SK-N-SH (cell line): Measurements from ENCODE around the gene AEBP2.

Experiments used
- CHD2 ChIP-seq: fragments of 150-350 bp; IDR thresholded peaks from 2 replicates; pipeline ENCODE4 v1.6.1; 2018; ENCODE audit warnings: low read length; ENCODE audit not compliant: partially characterized antibody
- CTCF ChIP-seq: fragments of 200-600 bp; sonication (generic); IDR thresholded peaks from 2 replicates; pipeline ENCODE4 v1.6.1; 2017; ENCODE audit warnings: antibody characterized with exemption, mild to moderate bottlenecking, moderate library complexity
- EP300 ChIP-seq, 2 experiments: IDR thresholded peaks; 2 replicates each; pipeline versions ENCODE4 v1.4.0 to v1.6.1; 2012; ENCODE audit warnings: borderline replicate concordance in 1 of 2, low read depth in 1 of 2, low read length in 1 of 2
- FOXM1 ChIP-seq: IDR thresholded peaks from 2 replicates; pipeline ENCODE4 v1.4.0; 2012; ENCODE audit warnings: low read depth, mild to moderate bottlenecking
- GABPA ChIP-seq: IDR thresholded peaks from 2 replicates; pipeline ENCODE4 v1.4.0; 2012; ENCODE audit warnings: low read depth, mild to moderate bottlenecking
- GATA2 ChIP-seq: sonication (generic); formaldehyde crosslinking; IDR thresholded peaks from 2 replicates; pipeline ENCODE4 v1.5.0; 2020; ENCODE audit warnings: mild to moderate bottlenecking, missing genetic modification reagents
- MAX ChIP-seq: IDR thresholded peaks from 2 replicates; pipeline ENCODE4 v1.4.0; 2012; ENCODE audit warnings: low read depth
- RAD21 ChIP-seq: IDR thresholded peaks from 2 replicates; pipeline ENCODE4 v1.6.1; 2012; ENCODE audit warnings: mild to moderate bottlenecking, low read length
- USF2 ChIP-seq: fragments of 150-350 bp; IDR thresholded peaks from 2 replicates; pipeline ENCODE4 v1.6.1; 2017; ENCODE audit warnings: antibody characterized with exemption, low read length, low read depth, borderline replicate concordance
- ZBTB33 ChIP-seq: IDR thresholded peaks from 2 replicates; pipeline ENCODE4 v1.4.0; 2012; ENCODE audit warnings: low read depth, borderline replicate concordance

GRCh38 chr12:19454837-19455236 lies 15.5 kb downstream of the AEBP2 start:
- TF ChIP-seq MAX = no peak
- TF ChIP-seq EP300 (IDR thresholded peaks at IDR 0.05; ENCODE audit: borderline replicate concordance in 1 of 2, low read depth in 1 of 2, low read length in 1 of 2) = no peak
- TF ChIP-seq CTCF = no peak
- no peak for TF ChIP-seq RAD21
- TF ChIP-seq GABPA = no peak
- TF ChIP-seq FOXM1 = no peak
- no peak for TF ChIP-seq USF2
- TF ChIP-seq CHD2 = no peak
- TF ChIP-seq ZBTB33 = no peak
- no peak for TF ChIP-seq GATA2
